HepG2 (cell line): Measurements from ENCODE around the gene ULK4.

Experiments used
- ARNT2 ChIP-seq: sonication (generic); formaldehyde crosslinking; IDR thresholded peaks from 2 replicates; pipeline ENCODE4 v1.8.0; 2022; ENCODE audit warnings: mild to moderate bottlenecking, low read depth, missing genetic modification reagents, moderate library complexity
- RAD51 ChIP-seq: fragments of 450-650 bp; IDR thresholded peaks from 2 replicates; pipeline ENCODE4 v1.6.1; 2016; ENCODE audit warnings: borderline replicate concordance
- SOX6 ChIP-seq, 2 experiments: fragments of 450-650 bp in 1 of 2; sonication (generic) in 1 of 2; formaldehyde crosslinking in 1 of 2; IDR thresholded peaks; 2 replicates each; pipeline versions ENCODE4 v1.4.0 to v1.6.1; 2017 to 2020; ENCODE audit warnings: antibody characterized with exemption in 1 of 2, mild to moderate bottlenecking in 1 of 2, missing genetic modification reagents in 1 of 2
- SUZ12 ChIP-seq: fragments of 150-350 bp; IDR thresholded peaks from 2 replicates; pipeline ENCODE4 v1.6.1; 2014; ENCODE audit warnings: low read depth, low read length
- TBL1XR1 ChIP-seq: fragments of 150-350 bp; IDR thresholded peaks from 2 replicates; pipeline ENCODE4 v1.6.1; 2014; ENCODE audit warnings: borderline replicate concordance, low read length; ENCODE audit not compliant: partially characterized antibody
- TF ChIP-seq, protein P1 (sequence below): sonication (generic); formaldehyde crosslinking; IDR thresholded peaks from 2 replicates; pipeline ENCODE4 v1.8.0; 2022; ENCODE audit warnings: missing genetic modification reagents, mild to moderate bottlenecking, moderate library complexity, borderline replicate concordance

DNA sequence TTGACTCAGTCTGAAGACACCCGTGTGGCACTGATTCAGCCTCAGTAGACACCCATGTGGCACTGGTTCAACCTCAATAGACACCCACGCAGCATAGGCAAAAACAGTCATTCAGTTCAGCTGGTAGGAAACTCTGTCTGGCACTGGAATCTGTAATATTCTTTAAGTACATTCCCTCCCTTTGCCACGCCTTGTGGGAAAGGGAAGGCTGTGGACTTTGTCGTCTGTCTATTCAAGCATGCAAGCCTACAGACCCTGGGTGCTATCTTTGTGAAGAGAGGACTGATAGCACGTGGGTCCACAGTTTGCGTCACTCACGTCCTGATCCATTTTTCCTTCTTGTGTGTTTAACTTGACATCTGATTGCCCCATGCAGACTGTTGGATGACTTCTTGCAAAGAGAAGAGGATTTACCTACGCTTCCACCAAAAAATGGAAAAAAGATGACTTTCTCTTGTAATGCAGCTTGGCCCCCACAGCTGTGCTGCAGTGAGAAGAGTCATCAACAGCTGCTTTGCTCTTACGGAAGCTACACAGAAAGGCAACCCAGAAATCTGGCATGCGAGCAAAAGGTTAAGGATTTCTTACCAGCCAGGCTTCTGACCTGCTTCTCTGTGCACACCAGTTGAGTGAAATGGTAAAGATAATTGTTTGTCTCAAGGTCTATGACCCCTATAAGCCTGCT, 278.1 kb downstream of the ULK4 start:
- TF ChIP-seq ARNT2 (no peak), RAD51 (no peak), SOX6 (IDR thresholded peaks at IDR 0.05) (no peak), SOX6 (CRISPR knock-in tag; IDR thresholded peaks at IDR 0.05) (no peak), TBL1XR1 (no peak), SUZ12 (no peak)
- TF ChIP-seq, protein P1, sequence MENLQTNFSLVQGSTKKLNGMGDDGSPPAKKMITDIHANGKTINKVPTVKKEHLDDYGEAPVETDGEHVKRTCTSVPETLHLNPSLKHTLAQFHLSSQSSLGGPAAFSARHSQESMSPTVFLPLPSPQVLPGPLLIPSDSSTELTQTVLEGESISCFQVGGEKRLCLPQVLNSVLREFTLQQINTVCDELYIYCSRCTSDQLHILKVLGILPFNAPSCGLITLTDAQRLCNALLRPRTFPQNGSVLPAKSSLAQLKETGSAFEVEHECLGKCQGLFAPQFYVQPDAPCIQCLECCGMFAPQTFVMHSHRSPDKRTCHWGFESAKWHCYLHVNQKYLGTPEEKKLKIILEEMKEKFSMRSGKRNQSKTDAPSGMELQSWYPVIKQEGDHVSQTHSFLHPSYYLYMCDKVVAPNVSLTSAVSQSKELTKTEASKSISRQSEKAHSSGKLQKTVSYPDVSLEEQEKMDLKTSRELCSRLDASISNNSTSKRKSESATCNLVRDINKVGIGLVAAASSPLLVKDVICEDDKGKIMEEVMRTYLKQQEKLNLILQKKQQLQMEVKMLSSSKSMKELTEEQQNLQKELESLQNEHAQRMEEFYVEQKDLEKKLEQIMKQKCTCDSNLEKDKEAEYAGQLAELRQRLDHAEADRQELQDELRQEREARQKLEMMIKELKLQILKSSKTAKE, result no peak
